ENCODE measurements around the gene SSBP3.

GRCh38 chr1:54298284-54299033 lies 107.7 kb downstream of the SSBP3 start:
- TF ChIP-seq CTCF (conservative IDR thresholded peaks at IDR 0.05; ENCODE audit: low read length): no peak
- no peak for TF ChIP-seq EZH2phosphoT487 (IDR thresholded peaks at IDR 0.05; ENCODE audit: borderline replicate concordance, low read depth, low read length)
